Measurements from ENCODE around the gene PTPRH.
"Not testable (repeated sequence)": the region's sequence is repeated elsewhere in the genome, so short reads cannot be mapped to it uniquely, and the experiment has no call there.

PTPRH gene

DNA sequence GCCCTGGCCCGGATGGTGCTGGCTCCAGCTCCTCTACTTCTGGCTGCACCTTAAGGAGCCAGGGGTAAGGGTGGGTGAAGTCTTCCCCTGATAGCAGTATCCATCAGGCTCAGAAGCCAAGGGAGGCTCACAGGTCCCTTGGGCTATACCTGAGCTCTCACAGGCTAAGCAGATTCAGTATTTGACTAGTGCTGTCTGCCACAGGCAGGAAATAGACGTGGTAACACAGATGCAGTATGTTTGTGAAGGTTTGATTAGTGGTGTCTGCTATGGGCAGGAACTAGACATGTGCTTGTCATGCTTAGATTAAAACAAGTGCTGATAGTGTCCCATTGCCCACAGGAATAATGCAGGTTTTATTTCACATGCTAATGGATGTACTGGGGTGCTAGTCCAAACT lies 33.2 kb downstream of the PTPRH start:
- peak; percentile 11 for DNase-seq

DNA sequence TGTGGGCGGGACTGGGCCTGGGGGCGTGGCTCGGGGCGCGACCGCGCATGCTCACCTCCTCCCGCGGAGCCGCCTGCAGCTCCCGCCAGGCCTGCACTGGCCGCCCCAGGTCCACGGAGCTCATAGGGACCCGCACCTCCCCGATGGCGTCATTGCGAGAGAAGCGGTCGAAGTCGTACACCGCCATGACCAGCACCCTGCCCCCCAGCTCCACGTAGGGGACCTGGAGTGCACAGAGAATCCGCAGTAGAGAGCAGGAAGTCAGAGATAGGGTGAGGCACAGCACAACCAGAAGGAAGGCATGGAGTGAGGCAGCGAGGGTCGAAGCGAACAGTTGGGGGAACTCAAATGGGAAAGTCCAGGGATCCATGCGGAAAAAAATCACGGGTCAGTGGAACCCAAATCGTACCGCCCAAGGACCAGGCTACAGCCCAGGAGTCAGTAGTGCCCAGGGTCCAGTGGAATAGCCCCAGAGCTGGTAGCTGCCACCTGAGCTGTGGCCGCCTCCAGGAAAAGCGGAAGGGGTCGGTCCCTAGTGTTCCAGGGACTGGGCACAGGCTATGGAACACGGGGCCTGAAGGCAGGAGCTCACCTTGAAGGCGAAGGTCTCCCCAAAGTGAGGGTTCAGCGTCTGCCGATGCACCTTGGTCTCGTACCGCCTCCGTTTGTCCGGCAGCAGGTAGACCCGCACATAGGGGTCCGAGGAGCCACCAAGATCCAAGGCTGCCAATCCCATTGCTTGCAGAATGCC lies 34.0 kb downstream of the PTPRH start:
- no peak for DNase-seq

DNA sequence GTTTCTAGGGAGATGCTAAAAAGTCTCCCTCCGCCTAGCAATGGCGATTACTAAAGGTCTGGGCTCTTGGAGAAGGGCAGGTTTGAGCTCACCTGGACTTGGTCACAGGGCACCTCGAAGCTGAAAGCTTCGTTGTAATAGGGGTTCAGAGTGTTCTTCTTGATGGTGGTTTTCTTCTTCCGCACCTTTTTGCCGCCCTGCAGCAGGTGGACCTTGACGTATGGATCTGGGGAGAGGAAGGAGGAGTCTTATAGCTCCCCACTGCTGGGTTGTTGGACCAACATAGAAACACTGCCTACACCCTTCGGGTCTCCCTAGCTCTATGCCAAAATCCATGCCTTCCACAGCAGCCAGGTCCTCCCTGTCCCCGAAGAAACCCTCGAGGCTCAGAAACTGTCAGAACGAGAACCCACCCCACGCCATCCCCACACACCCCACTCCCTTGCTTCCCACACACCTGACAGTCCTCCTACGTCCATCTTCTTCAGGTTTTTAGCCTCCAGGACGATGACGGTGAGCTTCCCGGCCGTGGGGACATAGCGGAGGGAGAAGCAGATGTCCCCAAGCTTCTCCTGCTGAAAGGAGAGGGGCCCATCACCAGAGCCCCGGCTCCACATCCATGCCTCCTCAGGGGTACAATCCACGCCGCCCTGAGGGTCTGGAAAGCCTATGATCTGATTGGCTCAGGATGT lies 34.7 kb downstream of the PTPRH start:
- no peak for DNase-seq

DNA sequence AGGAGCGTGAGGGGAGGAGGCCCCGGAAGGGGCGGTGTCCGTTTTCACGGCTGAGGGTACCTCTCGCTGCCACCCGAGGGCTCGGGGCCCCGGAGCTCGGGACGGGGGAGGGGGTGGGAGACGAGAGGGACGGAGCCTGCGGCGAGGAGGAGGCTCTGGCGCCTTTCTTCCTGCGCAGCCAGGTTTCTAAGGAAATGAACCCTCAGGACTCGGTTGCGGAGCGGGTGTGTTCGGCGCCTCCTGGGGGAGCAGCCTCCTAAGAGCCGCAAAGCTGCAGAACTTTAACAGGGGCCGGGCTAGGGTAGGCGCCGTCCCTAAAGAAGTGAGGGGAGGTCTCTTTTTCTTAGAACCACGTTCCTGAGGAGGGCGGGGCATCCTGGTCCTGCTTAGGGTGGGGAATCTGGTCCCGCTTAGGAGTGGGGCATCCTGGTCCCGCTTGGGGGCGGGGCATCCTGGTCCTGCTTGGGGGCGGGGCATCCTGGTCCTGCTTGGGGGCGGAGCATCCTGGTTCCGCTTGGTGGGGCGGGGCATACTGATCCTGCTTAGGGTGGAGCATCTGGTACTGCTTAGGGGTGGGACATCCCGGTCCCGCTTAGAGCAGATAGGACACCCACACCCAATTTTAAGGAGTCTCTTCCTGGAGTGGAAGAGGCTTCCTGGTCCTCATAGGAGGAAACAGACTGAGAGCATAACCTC lies 35.4 kb downstream of the PTPRH start:
- peak; percentile 90 for DNase-seq

DNA sequence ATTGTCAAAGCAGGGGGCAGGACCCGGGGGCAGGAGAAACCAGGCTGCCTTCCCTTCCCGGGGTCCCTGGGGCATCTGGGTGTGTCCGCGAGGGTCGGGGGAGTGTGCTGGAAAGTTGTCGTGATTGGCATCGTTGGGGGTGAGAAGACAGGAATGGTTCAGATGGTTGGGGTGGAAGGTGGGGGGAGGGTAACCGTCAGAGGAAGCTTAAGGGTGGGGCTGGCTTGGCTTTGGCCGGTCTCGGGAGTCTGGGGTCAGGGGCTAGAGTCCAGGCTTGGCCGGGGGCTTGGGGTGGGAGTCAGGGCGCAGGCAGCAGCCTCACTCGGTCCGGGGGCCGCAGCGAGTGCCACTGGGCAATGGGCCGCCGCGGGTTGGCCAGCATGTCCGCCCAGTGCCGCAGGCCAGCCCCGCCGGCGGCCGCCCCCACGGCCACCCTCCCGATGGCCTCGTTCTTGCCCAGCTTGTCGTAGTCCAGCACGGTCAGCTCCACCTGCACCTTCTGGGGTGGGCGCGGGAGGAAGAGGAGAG lies 36.1 kb downstream of the PTPRH start:
- no peak for DNase-seq

DNA sequence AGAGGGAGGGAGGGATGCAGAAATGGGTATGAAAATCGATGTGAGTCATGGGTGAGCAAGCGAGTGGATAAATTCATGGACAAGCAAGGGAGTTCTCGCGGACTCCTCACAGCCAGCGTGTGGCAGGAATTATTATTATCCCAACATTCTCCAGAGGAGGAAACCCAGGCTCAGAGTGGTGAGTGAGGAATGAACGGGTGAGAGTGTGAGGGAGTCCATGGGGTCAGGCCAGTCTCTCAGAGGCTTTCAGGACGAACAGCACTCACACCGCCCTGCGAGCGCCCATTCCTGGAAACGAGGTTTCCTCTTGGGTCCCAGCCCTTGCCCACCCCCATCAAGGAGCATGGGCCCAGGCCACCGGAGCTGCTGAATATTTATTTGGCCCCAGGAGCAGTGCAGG lies 36.6 kb downstream of the PTPRH start:
- peak; percentile 75 for DNase-seq

DNA sequence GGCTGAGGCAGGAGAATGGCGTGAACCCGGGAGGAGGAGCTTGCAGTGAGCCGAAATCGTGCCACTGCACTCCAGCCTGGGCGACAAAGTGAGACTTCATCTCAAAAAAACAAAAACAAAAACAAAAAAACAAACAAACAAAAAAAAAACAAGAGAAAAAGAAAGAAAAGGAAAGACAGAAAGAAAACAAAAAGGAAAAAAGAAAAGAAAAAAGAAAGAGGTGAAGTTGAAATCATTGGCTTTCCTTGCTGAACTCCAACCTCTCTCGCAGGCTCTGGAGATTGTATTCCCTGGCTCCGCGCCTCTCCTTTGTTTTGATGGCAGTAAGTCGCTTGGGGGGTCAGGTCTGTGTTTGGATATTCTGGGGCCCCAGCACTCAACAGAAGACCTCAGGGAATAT lies 37.0 kb downstream of the PTPRH start:
- not testable (repeated sequence) for DNase-seq

DNA sequence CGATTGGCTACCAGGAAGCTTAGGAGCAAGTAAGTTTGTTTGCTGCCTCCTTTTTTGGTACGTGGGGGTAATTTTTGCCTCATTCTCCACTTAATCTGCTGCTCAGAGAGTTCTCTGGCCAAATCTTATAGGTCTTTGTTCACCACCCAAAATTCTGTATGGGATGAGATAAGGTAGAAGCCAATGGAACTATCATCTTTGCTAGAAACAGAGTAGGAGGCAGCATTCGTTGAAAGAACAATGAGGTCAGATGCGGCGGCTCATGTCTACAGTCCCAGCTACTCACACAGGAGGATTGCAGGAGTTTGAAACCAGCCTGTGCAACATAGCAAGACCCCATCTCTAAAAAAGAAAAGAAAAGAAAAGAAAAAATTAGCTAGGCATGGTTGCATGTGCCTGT lies 37.9 kb downstream of the PTPRH start:
- no peak for DNase-seq

DNA sequence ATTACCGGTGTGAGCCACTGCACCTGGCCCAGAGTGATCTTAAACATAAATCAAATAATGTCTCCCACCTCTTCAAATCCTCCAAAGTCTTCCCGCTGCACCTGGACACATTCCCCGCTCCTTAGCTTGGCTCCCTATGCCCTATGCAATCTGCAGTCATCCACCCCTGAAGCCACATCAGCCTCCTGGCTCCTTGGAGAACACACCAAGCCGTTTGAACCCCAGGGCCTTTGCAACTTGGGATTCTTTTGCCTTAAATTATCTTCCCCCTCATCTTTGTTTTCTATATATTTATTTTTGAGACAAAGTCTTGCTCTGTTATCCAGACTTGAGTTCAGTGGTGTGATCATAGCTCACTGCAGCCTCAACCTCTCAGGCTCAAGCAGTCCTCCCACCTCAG lies 40.2 kb downstream of the PTPRH start:
- no peak for DNase-seq

DNA sequence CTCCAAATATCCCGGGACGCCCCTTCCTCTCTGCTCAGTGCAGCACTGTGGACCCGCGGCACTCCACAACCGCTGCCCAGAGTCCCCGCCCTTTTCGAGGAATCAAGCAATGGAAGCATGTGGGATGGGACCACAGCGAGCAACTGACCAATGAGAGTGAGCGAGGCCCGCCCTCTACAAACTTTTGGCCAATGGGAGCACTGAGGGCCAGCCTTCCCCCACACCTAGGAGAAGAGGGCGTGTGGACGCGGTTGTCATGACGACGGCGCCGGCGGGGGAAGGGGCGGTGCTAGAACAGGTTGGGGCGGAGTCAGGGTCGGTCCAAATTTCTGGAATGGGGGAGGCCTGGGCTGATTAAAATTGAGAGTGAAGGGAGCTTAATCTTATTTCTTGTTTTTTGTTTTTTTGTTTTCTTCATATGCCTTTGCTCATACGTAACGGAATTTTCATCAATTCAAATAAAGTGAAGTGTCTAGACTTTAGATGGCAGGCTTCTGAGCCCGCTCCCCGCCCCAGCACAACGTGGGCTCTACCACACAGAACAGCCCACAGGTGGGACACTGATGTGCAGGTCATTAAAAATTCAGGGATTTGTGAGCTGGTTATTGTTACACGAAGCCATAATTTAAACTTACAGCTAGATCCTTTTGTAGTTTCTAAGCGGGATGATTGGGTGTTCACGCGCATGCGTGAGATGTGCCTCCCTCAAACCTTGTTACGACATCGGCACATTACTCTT lies 42.6 kb downstream of the PTPRH start, which contains the start of gene DNAAF3:
Gene DNAAF3, minus strand, starts transcription at position 84 of the 739 bp plus-strand sequence. CDS start 200 bp downstream, outside the sequence.
- peak; percentile 98 for DNase-seq

DNA sequence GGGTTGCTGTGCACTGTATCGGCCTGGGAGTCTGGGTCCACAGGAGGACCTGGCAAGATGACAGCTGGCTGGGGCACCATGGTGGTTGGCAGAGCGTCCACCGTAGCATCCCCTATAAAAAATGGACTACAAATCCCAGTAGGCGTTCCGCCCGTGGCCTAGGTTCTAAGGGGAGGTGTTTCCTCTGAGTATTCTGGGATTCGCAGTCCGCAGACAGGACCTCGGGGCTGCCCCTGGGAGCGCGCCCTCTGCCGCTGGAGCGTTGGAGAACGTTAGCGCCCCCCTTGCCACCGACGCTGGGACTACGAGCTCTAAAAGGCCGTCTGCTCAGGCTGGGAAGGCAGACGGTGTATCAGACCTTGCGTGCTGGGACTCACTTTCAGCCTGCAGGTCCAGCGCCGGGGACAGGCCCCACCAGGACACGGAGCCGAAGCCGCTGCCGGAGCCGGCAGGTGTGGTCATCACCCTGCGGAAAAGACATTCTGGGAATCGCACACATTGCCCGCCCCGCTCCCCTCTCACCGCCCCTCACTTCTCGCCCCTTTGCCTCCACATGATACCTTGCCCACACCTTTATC lies 43.3 kb downstream of the PTPRH start:
- peak; percentile 82 for DNase-seq

DNA sequence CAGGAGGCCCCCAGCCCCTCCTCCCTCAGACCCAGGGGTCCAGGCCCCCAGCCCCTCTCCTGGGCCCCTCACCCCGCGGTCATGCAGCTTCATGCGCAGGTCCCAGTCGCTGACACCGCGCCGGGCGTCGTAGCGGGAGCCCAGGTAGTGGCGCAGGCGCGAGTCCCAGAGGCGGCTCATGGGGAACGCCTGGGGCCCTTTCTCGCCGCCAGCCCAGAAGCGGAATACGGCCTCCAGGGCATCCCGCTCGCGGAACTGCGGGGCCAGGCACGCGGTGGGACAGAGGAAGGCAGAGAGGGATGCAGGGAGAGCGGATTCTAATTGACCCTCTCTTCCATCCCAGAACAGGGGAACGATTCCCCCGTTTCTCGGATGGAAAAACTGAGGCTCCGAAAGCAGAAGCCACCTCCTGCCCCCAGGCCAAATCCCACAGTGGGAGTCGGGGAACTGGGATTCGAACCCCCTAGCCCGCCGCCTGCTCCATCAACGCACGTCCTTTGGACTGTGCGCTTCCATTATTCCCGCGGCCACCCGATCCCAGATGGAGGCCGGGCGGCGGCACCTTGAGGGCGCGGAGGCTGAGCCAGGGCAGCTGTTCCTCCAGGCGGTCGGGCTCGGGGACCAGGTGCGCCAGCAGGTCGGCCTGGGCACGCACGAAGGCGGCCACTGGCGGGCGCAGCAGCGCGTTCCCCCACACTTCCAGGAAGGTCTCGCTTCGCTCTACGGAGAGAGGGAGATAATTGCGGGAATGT lies 47.6 kb downstream of the PTPRH start:
- DNase-seq = no peak

DNA sequence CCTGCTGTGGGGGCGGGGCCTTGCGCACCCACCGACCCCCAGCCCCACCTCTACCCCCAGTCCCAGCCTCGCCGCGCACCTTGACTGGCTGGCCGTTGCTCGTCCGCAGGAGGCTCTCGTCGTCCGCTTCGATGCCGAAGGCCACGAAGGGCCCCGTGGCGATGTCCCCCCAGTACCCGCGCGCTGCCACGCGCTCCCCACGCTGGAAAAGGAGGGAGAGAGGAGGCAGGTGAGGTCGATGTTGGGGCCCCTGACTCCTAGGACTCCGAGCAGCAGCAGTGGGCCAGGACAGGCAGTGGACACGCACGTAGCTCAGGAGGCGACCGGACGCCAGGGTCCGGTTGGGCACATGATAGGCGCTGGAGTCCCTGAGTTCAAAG lies 48.3 kb downstream of the PTPRH start:
- no peak for DNase-seq

DNA sequence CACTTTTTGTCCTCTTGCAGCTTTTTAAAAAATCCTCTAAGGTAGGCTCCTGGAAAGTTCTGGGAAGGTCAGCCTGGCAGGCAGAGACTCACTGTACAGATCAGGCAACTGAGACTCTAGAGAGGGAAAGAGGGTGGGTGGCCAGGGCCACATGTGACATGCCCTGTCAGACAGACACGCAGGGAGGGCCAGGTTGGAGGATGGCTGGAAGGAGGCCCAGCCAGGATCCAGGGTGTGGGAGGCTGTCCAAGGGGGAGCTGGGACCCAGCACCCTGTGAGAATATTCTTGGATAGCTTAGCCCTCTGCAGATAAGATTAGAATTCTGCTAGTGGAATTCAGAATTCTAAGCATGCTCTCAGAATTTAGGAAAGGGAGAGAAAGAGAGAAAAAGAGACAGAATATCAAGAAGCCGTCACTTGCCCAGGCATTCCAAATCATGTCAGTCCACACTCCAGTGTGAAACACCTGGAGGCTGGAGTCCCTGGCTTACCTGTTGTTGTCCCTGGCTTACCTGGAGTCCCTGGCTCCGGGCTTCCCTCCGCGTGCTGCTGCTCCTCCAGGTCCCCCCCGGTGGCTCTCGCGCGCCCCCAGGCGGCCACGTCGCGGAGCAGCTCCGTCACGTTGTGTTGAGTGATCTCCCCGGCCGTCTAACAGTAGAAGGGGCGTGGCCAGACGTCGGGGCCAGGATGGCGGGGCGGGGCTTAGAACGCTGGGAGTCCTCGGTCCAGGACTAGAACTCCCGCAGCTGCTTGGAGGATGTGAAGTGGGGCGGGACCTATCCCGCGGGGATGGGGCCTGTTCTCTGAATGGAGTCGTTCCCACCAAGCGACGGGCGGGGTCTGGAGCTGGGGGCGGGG lies 48.9 kb downstream of the PTPRH start:
- DNase-seq = peak; percentile 90

DNA sequence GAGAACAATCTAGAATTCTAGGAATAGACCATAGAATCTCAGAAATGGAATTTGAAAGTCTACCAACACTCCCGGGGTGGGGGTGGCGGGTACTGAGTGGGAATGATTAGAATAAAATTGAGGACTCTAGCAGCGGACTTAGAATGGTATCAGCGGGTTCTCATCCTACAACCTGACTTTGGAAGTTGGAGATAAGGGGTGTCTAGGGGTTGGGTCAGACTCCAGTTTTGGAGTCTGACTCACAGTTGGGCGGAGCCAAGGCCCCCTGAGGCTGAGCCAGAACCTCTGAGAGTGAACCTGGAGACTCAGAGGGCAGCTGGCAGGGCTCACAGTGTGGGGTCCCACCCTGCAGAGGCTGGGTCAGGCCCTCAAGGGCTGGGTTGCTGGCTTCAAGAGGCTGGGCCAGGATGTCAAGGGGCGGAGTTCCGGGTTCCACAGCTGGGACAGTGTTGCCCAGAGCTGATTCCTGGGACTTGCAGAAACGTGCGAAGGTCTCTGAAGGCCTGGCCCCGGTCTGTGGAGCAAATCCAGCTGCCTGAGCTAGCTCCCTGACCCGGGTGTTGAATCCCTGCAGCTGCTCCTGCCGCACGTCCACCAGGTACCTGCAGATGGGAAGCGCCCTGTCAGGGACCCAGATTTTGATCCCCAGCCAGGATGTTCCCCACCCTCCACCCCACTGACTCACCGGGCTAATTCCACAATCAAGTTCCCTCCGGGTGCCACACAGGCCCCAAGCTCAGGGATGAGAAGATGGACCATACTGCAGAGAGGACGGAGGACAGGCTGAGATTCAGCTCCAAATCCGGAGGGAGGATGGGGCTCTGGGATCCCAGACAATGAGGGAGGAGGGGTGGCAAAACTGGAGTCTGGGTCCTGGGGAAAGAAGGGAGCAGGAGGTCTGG lies 50.2 kb downstream of the PTPRH start:
- peak; percentile 72 for DNase-seq

DNA sequence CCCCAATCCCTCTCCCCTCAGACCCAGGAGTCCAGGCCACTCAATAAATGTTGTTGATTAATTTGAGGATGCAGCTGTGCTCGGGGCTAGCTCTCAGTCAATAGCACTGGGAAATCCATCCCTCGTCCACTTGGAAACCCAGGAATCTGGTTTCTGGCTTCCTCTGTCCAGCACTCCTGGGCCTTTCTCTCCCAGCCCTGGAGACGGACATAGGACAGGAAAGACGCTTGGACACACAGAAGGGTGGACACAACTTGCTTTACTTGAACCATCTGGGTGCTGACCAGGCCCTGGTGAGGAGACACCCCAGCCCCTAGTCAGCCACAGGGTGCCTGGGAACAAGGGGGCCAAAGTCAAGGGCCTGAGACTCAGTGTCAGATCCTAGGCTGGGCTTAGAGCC lies 50.9 kb downstream of the PTPRH start:
- no peak for DNase-seq

DNA sequence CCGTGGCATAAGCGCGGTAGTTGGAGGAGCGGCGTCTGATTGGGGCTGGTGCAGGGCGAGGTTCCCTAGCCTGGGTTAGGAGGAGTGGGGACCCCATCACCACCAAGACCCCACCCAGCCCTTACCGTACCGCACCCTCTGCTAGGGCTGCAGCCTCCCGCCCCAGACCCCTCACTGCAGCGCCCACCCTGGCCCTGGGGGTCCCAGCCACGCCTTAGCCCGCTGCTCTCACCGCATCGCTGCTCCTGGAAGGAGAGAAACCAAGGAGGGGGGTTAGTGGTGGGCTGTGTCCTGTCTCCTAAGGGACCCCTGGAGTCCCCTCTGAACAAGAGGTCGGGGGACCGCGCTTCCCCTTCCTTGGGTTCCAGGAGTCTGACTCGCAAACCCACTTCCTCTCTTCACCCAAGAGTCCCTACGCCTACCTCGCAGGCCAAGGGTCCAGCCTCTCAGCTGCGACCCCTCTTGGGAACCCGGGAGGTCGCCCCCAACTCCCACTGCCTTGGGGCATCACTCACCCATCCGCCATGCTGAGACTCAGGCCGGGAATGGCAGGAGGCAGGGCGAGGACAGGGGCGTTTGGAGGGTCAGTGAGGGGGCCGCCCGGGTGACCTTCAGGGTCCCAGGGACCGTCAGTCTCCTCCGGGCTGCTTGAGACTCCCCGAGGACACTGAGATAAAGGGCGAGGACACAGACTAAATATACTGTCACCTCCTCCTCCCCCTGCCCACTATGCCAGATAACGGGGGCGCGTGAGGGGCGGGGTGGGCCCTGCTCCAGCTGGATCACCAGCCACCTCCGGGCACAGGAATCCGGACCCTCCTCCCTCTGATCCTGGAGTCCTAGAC lies 52.0 kb downstream of the PTPRH start, which contains the start of gene TNNI3:
Gene TNNI3, minus strand, starts transcription at position 669 of the 845 bp plus-strand sequence. Its CDS starts 143 bp downstream, at position 526.
- no peak for DNase-seq
